ENCODE measurements around the gene HOMER2.
"Not testable (repeated sequence)": the region's sequence is repeated elsewhere in the genome, so short reads cannot be mapped to it uniquely, and the experiment has no call there.

Gene HOMER2

DNA sequence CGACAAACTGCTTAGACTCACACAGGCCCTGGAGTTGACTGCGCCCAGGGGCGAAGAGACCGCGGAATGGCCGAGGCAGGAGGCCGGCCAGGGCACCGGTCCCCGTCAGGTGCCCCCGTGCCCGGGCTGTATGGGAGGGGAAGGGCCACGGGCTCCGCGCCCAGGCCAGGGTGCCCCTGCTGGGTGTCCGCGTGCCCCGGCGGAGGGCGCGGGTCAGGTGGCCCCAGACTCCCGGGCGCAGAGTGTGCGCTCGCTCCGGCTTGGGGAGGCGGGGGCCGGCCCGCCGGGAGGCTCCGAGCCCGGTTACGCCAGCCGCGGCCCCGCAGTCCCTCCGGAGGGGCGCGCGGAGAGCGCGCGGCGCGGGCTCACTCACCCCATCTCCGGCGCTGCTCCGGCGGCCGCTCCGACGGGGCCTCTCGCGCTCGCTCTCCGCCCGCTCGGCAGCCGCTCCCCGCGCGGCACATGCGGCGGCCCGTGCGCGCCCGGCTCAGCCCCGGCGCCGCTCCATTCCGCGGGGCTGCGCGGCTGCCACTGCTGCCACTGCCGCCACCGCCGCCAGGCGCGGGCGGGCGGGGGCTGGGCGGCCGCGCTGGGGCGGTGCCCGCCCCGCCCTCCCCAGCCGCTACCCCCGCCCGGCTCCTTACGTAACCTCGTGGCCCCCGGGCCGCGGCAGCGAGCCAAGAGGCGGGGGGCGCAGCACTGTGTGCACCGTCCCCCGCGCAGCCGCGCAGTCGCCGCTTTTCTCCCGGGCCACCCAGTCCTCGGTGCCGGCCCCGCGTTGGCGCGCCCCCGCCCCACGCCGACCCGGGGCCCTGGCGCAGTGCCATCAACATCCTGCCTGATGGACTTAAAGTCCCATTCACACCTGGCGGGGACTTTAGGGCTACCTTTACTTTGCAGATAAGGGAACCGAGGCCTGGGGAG lies at the start of gene HOMER2:
HOMER2 (minus strand) TSS at position 563 of the 924 bp plus-strand sequence; CDS start at position 378, 185 bp downstream.
- DNase-seq: no peak

DNA sequence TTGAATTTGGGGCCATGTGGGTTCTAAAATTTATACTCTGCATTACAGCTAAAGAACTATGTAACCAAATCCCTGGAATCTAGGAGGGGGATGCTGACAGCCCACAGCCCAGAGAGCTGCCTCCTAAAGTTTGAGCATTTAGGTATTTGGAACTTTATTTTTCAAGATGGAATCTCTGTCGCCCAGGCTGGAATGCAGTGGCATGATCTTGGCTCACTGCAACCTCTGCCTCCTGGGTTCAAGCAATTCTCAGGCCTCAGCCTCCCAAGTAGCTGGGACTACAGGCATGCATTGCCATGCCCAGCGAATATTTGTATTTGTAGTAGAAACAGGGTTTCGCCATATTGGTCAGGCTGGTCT lies 48.1 kb upstream of the HOMER2 start:
- not testable (repeated sequence) for DNase-seq

DNA sequence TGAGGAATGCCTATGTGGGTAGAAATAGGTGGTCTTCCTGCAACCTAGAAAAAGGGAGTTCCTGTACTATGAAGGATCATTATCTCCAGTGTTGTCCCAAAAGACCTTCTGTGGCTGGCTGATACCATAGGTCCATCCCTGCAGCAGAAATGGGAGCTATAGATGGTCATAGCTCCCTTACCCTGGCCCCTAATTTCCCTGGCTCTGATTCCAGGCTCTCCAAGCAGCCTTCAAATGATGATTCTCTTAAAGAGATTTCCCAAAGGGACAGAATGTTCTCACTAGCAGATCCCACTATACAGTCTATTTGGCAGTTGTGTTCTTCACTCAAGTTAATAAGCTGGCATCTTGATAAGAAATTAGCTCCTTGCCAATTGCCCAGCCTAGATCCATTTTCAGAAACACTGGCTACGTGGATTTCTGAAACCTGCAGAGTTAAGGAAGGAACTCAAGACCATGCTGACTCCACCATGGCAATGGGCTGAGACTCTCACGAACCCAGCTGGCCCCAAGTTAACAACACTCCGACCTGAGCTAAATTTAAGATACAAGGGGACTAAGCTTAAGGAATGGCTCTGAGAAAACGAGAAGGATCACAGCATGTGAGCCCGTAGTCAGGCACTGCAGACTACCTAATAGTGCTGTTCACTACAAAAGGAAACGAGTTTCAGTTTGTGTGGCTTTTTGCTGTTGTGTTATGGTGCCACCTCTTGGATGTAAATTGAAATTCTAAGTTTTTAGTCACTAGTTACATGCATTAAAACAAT lies 47.6 kb upstream of the HOMER2 start:
- no peak for DNase-seq

DNA sequence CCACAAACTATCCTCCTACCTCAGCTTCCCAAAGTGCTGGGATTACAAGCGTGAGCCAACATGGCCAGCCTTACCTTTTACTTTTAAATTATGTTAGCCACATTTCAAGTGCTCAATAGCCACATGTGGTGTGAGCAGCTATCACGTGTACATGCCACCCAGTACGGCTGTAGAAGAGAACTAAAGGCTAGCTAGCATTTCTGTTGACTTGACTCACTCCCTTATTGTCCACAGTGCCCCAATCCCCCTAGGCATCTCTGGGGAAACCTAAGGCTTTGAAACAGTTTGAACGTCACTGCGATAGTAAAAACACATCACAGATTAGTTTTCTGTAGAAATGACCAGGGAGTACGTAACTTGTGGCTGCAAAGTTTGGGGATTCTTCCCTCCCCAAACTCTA lies 46.9 kb upstream of the HOMER2 start:
- no peak for DNase-seq

DNA sequence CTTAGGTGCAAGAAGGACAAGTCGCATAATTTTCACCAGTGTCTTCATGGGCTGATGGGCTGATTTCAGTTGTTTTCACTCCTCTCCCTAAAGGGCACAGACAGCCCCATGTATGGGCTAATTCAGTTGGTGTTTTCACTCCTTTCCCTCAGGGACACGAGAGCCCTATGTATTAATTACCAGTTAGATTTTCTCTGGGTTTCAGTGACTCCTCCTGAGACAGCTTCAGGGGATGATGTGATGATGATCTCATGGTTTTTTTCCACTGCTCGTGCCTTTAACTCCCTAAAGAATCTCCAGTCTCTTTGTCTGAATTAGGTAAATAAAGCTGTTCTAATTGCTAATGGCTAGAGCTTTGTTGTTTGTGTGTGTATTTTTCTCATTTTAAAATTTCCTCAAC lies 43.4 kb upstream of the HOMER2 start:
- no peak for DNase-seq

DNA sequence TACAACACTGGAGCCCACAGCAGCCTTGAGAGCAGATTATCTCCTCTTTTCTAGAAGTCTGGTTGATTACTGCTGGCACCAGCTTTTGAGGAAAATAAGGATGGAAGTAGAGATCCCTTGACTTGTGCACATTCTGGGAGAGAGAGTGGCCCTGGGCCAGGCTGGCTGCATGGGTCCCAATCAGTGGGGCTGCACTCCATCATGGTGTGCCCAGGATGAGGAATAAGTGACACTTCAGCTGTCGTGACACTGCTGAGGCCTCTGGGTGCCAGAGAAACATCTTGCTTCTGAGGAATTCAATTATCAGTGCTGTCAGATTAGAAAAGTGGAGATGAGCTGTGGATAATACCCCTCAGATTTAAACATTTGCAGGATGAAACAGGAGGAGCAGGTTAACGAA lies 42.6 kb upstream of the HOMER2 start:
- no peak for DNase-seq

DNA sequence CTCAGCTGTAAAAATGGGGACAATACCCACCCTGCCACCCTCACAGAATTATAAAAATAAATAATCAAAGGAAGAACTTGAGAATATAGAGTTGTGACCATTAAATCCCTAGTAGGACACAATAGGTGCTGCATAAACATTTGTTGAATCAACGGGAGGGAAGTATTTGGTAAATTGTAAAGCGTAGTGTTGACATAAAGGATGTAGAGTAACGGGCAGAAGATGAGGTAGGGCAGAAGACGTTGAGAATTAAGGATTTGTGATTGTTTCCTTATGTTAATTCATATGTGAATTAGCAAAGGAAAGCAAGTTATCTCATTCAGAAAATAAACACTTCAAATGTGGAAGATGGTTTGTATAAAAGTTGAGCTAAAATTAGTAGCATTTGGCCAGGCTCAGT lies 40.6 kb upstream of the HOMER2 start:
- DNase-seq: no peak

DNA sequence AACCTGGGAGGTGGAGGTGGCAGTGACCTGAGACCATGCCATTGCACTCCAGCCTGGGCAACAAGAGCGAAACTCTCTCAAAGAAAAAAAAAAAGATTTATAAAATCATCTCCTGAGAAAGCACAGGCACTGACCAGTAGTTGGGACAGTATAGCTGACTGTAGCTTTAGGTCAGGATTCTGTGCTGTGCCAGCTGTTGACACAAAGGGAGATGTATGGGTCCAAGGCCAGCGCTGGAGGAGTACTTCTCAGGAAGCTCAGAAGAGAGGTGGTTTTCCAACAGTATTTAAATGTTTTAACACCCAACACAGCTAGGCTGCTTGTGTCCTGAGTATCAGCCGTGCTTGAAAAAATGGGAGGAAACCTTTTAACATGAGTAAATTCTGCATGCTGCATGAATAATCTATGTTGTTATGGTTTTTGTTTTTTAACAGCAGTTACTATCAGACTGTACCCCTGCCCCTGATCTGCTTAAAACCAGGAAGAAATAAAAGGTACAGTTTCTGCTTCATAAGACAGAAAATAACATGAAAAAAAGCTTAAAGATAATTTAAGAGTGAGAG lies 40.0 kb upstream of the HOMER2 start:
- no peak for DNase-seq

DNA sequence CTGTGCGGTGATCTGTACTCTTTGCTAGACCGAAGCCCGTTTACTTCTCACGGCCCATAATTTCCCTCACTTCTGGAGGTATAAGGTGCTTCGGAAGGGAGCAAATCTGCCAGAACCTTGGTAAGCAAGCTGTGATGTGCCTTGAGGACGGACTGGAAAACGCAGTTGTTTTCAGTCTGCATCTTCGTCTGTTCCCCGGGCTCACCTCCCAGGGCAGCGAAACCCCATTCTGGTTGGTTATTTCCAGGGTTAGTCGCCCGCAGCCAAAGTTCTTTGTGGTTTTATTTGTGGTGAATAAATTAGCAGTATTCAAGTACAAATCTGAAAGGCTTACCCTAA lies 33.9 kb upstream of the HOMER2 start:
- peak; percentile 22 for DNase-seq

DNA sequence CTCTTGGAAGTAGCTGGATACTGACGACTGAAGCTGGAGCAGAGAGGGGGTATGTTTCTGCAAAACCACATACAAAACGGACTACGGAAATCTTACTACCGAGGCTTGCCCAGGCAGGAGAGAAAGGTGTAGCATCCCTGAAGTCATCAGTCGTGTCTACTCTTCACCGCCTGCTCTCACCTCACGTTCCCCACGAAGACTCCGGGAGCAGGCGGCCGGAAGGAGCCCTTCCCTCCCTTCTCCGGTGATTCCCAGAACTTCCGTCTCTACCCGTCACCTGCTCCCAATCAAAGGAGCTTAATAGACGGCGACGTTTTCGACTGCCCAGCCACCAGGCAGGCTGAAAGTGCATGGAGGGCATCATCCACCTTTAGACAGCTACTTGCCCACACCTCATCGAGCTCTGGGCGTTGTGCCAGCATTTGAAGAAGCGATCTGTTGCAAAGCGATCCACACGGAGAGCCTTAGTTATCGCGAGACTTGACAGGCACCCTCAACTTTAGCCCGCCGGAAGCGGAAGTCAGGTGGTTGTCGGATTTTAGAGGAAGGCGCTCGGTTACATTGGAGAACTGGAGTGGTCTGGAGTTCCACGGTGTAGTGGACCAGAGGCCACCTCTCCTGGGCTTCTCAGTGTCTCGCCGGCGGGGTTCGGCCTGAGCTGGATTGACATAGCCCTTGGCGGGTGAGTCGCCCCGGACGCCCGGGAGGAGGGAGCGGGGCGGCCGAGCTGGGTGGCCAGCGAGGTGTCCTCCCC lies 33.3 kb upstream of the HOMER2 start, which contains the start of gene RAMAC:
RAMAC (plus strand) TSS at position 523 of the 754 bp plus-strand sequence. CDS start 2,809 bp downstream, outside the sequence.
- DNase-seq: peak; percentile 93

DNA sequence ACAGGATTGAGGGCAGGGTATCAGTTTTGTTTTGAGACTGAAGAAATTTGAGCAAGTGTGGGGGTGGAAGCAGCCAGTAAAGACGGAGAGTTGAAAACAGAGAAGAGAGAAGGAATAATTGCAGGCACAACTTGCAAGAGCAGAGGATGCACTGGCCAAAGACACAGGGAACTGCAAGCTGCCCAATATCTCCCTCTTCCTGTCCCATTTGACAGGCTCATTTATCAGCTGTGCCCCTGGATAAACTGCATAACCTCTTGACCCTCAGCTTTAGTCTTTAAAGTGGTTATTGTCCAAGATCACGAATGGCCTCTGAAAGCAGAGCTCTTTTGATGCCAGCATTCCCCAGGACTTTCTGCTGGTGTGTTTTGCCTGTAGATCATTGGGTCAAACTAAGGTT lies 28.5 kb upstream of the HOMER2 start:
- DNase-seq: no peak

DNA sequence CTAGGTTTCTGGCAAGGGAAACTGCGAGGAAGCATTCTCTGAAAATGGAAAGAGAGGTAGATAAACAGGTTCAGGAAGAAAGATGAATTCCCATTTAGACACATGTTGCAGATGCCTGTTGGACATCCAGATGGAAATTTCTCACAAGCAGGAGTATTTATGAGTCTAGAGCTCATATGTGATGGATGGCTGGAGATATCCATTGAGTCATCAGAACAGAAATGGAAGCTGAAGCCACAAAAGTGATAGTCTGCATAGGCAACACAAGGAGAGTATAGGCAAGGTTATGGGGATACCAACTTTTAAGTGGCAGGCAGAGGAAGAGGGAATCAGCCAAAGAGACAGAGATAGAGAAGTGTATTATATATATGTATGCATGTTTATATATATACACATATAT lies 27.2 kb upstream of the HOMER2 start:
- no peak for DNase-seq

DNA sequence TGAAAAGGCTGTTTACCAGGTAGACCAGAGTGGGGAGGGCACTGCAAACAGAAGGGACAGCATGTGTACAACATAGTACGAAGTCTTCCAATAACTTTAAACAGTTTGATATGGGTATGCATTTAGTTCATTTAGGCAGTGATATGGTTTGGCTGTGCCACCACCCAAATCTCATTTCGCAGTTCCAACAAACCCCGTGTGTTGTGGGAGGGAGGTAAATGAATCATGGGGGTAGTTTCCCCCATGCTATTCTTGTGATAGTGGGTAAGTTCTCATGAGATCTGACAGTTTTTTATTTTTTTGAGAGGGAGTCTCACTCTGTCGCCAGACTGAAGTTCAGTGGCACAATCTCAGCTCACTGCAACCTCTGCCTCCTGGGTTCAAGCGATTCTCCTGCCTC lies 25.9 kb upstream of the HOMER2 start:
- no peak for DNase-seq

DNA sequence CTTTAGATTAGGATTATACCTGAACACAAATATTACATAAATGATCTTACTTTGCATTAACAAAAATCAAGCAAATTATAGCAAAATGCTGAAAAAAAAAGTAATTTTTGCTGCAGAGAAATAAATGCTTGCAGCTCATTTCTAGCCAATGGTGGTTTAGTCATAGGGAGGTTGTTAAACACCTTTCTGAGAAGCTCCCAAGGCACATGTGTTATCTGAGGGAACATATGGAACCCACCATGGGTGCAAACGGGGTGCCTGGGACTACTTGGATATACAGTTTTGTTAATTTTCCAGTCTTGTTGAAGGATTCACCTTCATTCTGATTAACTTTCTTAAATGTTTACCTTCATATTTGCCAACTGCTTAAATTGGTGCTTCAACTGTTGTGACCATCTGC lies 24.6 kb upstream of the HOMER2 start:
- DNase-seq: no peak

DNA sequence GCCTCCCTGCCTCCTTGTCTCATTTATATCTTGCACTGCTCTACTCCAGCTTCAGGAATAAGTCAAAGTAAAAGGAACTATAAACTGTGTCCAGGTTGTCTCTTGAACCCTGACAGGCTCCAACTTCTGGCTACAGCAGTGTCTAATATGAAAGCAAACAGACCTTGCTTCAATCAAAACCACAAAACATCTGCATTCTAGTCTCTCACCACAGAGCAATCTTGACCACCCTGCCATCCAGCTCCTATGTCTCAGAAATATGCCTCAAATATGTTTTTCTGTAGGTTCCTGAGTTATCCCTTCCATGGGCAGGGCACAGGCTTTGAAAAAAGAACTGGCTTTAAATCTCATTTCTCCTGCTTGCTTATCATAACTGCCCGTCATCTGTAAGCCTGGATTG lies 20.5 kb upstream of the HOMER2 start:
- no peak for DNase-seq

DNA sequence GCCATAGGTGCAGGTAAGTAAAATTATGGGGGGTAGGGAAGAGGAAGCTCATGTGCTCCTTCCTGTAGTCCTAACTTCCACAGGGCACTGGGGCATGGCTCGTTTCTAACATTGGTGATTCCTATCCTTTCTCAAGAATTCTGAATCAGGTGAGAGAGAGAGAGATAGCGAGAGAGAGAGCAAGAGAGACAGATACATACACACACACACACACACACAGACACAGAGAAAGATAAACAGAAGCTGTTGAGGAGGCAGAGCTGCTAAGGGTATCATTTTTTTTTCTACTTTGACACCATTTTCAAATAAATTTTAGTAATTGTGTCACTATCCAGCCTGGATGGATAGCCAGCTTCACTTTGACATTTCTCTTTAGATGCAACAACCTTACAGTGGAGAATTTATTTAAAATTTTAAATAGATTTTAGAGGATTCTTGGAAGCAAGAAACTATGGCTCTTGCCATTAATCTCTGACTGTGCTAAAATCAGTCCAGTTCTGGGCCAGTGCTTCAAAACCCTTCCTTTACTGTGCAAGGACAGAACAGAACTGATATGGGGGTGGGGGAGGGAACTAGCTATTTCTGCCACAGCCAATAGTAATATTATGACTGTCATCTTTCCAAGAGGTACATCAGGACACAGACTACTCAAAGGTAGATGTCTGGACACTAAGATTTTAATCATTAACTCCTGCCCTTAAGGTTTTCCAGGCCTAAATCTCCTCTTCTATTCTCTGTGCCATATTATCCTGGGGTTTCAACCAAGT lies 18.9 kb upstream of the HOMER2 start:
- DNase-seq: no peak

DNA sequence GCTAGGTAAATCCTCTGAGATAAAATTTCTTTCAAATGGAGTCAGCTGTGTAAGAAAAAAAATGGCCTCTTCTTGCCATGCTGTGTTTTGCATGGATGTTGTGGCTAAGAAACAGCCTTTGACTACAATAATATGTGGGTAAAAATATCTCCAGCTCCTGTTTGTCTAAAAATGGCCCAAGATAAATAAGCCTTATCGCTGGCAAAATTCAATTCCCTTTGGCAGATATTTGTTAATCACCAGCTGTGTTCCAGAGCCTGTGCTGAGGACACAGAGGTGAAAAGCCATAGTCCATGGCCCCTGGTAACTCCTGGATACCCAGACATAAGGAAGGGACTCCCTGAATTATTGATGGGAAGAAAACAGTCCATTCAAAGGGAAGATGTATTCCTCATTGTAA lies 18.2 kb upstream of the HOMER2 start:
- DNase-seq: no peak

DNA sequence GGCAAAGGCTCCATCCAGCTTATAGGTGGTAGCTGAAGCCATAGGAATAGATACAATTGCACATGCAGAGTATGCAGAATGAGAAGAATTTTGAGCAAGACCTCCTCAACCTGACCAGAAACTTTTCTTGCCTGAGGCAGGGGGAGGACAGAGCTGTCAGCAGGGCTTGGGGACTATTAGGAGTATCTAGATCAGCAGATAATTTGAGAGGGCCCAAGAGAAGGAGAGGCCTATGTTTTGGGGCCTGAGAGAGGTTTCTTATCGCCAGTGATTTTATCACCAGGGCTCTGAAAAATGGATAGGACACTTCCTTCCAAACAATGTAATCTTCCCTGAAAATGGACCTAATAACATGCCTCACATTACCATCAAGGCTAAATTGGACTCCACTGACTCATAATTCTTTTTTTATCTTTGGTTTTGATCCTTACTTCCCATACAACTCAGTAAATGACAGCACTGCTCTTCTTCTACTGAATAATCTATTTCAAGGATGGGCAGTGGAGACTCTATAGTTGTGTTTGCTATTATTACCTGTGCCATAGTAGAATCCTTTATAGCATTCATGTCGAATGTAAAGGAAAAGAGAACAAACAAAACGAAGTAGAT lies 17.7 kb upstream of the HOMER2 start:
- no peak for DNase-seq

DNA sequence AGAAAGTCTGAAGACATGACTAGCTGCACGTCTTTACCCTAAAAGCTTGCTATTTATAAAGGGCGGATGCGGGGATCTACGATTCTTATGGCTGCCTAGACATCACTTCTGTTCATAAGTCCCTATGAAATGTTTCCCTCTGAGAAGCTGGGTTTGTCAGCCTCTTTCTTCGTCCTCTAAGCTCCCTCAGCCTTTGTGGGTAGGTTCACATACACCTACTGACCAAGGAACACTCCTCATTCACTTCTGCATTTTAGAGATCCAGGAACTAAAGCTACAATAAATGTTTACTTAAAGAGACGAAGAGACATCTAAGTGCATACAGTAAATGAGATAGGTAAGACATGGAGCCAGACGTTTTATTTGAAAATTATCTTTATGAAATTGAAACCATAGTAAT lies 16.8 kb upstream of the HOMER2 start:
- DNase-seq: no peak

DNA sequence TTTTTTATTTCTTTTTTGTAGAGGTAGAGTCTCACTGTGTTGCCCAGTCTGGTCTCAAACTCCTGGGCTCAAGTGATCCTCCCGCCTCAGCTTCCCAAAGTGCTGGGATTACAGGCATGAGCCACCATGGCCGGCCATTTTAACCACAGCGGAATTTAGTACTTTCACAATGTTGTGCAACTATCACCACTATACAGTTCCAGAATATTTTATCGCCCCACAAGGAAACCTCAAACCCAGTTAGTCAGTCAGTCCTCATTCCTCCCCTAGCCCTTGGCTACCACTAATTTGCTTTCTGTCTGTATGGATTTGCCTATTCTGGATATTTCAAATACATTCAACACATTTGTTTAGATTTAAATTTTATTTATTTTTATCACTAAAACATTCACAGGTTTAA lies 15.5 kb upstream of the HOMER2 start:
- no peak for DNase-seq

DNA sequence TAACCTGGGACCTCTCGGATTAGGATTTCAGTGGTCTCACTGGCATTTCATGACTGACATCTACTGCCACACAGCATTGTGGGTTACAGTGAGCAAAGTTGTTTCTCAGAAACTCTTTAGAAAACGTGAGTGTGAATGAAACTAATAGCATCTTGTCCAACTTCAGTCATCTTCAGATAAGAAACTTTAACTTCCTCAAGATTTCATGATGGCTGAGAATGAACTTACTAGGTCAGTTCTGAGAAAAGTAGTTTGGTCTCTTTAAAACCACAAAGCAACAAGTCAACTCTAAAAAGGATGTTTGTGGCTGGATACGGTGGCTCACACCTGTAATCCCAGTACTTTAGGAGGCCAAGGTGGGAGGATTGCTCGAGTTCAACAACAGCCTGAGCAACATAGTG lies 14.2 kb upstream of the HOMER2 start:
- DNase-seq: no peak

DNA sequence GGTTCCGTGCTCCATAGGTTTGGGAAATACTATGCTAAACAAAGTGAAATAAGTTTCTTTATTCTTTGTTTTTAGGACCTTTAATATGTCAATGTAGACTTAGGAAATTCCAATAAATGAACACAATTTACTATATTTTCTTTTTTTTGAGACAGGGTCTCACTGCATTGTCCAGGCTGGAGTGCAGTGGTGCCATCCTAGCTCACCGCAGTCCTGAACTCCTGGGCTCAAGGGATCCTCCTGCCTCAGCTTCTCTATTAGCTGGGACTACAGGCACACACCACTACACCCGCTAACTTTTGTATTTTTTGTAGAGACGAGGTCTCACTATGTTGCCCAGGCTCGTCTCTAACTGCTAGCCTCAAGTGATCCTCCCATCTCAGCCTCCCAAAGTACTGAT lies 12.4 kb upstream of the HOMER2 start:
- DNase-seq: no peak

Data from stimulated activated CD4-positive, alpha-beta T cell treated with anti-CD3 and anti-CD28 coated beads, Interleukin-1b, Interleukin-23, amount 100 ng/mL, for 48 hours (primary cell).